AG04450 (cell line): ENCODE data around the gene DEXI. TPM values are rescaled to one million over a fixed set of nuclear protein-coding genes. Genes with fewer than 3 reads are reported as not detected.

Experiments used
- CTCF ChIA-PET: fragments of 300-600, 350-600 bp; formaldehyde crosslinking; extraction: SDS; loops from one replicate; lab custom pipeline; 2022; ENCODE audit warnings: antibody characterized with exemption, inconsistent platforms; lab: Charles Lee
- POLR2A ChIA-PET: fragments of 350-600 bp; formaldehyde crosslinking; extraction: SDS; loops from one replicate; lab custom pipeline; 2021; ENCODE audit warnings: antibody characterized with exemption, inconsistent platforms; lab: Yijun Ruan, JAX
- DNase-seq: peaks from one replicate; pipeline ENCODE4 v3.0.0-alpha.2; 2011; ENCODE audit warnings: low read depth, low spot score
- H3K27ac ChIP-seq: one replicate; pipeline ENCODE4 v1.5.1; 2012; ENCODE audit warnings: low read depth, low read length, control low read depth
- H3K27me3 ChIP-seq: one replicate; pipeline ENCODE4 v1.6.0; 2012; ENCODE audit warnings: low read length; ENCODE audit not compliant: control insufficient read depth, insufficient read depth
- H3K4me3 ChIP-seq: 2 replicates; pipeline ENCODE4 v1.5.1; 2011; ENCODE audit warnings: mild to moderate bottlenecking, low read depth, low read length, control low read depth
- H3K9me3 ChIP-seq: 2 replicates; pipeline ENCODE4 v1.5.1; 2012; ENCODE audit warnings: low read length; ENCODE audit not compliant: control insufficient read depth, insufficient read depth
- CTCF ChIP-seq: IDR thresholded peaks from 2 replicates; pipeline ENCODE4 v1.5.1; 2011; ENCODE audit warnings: low read depth, low read length, control low read depth, inconsistent platforms
- polyA minus RNA-seq: library from RNA; depleted of rRNA, polyadenylated mRNA; stranded (reverse); fragments of >200 nt; gene quantifications from 2 replicates; pipeline ENCODE4 v1.2.3, GENCODE V29; 2011; rRNA and poly(A)+ RNA removed
- polyA plus RNA-seq: library from polyadenylated mRNA; depleted of rRNA; stranded (reverse); fragments of >200 nt; gene quantifications from 2 replicates; pipeline ENCODE4 v1.2.3, GENCODE V29; 2011; rRNA removed

DEXI gene
- polyA plus RNA-seq (37.3 and 49.3 TPM in 2 replicates), polyA minus RNA-seq (30.8 and 35.0 TPM in 2 replicates)

- no peaks in the 10 kb centered on the region for H3K27me3 ChIP-seq
- TF ChIP-seq CTCF, result no peak
- peak within 1 kb of the TSS; percentile 80 for H3K4me3 ChIP-seq
- ChIA-PET CTCF (interaction anchor here (0.6 to 1.0 kb wide), 3 partner anchors 8 to 23 kb away, joined by 4 to 7 read pairs (median 5); no protein-coding TSS in a partner anchor), POLR2A (interaction anchor here (0.6 to 1.3 kb wide), 6 partner anchors 172 to 780 kb away, joined by 3 to 7 read pairs (median 3); partner anchors contain the start of genes NUBP1 and SOCS1)
- peak; percentile 66 for DNase-seq
- H3K9me3 ChIP-seq, result no peaks in the 10 kb centered on the region; the same call in 1 of the 2 replicates
- peak within 1 kb of the TSS; percentile 52 for H3K27ac ChIP-seq
Measured at GRCh38 chr16:10942352-10943063, at the start of gene DEXI. TSS of gene DEXI (minus strand) at chr16:10942468. CDS start at chr16:10942005, 463 bp downstream.

GRCh38 chr16:10990378-10990777 lies 48.1 kb upstream of the DEXI start:
- Histone ChIP-seq H3K4me3 (no peak overlapping the region), H3K9me3 (no peaks in the 10 kb centered on the region), H3K27me3 (no peaks in the 10 kb centered on the region), H3K27ac (peak overlapping the region; percentile 34)
- DNase-seq, result no peak
- ChIA-PET CTCF (interaction anchor here (0.5 to 1.2 kb wide), 4 partner anchors 36 to 267 kb away, joined by 3 to 4 read pairs (median 4); no protein-coding TSS in a partner anchor), POLR2A (no interaction called here)
- TF ChIP-seq CTCF, result no peak

DNA sequence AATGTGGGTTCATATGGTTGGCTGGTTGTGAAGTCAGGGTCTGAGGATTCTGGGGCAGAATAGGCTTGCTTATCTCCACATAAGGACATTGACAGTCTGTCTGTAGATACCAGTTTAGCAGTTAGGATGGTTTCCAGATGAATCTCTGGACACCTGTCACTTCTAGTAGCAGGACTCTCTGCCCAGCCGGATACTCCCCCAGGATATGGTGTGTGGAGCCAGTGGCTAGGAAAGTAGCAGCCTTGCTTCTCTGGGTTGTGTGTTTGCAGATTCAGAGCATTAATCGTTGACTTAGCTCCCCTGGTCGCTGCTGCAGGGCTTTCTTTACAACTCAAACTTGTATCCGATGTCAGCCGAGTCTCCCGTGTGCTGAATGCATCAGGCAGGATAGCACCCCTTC lies 47.3 kb upstream of the DEXI start:
- Histone ChIP-seq H3K9me3 (no peaks in the 10 kb centered on the region), H3K27me3 (no peaks in the 10 kb centered on the region), H3K4me3 (no peak overlapping the region), H3K27ac (no peak overlapping the region)
- ChIA-PET POLR2A (no interaction called here), CTCF (interaction anchor here (1.2 kb wide), 1 partner anchor 35 kb away, joined by 3 read pairs; no protein-coding TSS in a partner anchor)
- no peak for TF ChIP-seq CTCF
- DNase-seq, result no peak

DNA sequence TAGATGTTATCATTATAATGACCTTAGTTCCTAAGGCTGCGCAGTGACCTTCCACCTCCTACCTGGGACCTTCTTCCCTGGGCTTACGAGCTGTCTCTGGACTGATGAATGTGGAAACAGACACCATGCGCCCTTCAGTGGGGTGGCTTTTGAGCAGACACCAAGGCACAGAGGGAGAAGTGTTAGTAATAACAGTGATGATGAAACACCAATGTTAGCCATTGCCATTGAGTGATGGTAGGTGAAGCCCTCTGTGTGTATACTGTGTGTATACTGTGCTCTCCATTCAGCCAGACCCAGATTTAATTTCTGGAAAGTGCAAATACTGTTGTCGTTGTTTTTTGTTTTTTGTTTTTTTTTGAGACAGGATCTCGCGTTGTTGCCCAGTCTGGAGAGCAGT lies 46.6 kb upstream of the DEXI start:
- no peak for TF ChIP-seq CTCF
- no peak for DNase-seq
- ChIA-PET CTCF (interaction anchor here (0.6 kb wide), 1 partner anchor 265 kb away, joined by 4 read pairs; no protein-coding TSS in a partner anchor), POLR2A (no interaction called here)
- Histone ChIP-seq H3K9me3 (no peaks in the 10 kb centered on the region), H3K4me3 (no peak overlapping the region), H3K27ac (no peak overlapping the region), H3K27me3 (no peaks in the 10 kb centered on the region)
